Measurements from ENCODE around the gene MAK.

- TF ChIP-seq CTCF (optimal IDR thresholded peaks at IDR 0.05 in 1 of 3, IDR thresholded peaks at IDR 0.05 in 1 of 3, conservative IDR thresholded peaks at IDR 0.05 in 1 of 3; ENCODE audit: extremely low read depth in 1 of 3, insufficient read depth in 2 of 3, low read length in 3 of 3) (no peak), EZH2 (IDR thresholded peaks at IDR 0.05; ENCODE audit: low read length) (no peak)
Observed at GRCh38 chr6:10837995-10838793, at the start of gene MAK.
